WTC11 (cell line): ENCODE results near the gene COMMD6. TPM values are rescaled to one million over a fixed set of nuclear protein-coding genes. Genes with fewer than 3 reads are reported as not detected.

Experiments
- ATF1 ChIP-seq: sonication (generic); formaldehyde crosslinking; IDR thresholded peaks from 2 replicates; pipeline ENCODE4 v1.8.1; 2023; ENCODE audit warnings: mild to moderate bottlenecking, moderate library complexity, missing genetic modification reagents
- CBFB ChIP-seq: sonication (generic); formaldehyde crosslinking; IDR thresholded peaks from 2 replicates; pipeline ENCODE4 v1.8.1; 2022; ENCODE audit warnings: mild to moderate bottlenecking, low read depth, missing genetic modification reagents
- ESRRA ChIP-seq: sonication (generic); formaldehyde crosslinking; IDR thresholded peaks from 2 replicates; pipeline ENCODE4 v1.8.1; 2022; ENCODE audit warnings: mild to moderate bottlenecking, missing genetic modification reagents, borderline replicate concordance
- GABPB1 ChIP-seq: sonication (generic); formaldehyde crosslinking; IDR thresholded peaks from 2 replicates; pipeline ENCODE4 v1.8.1; 2023; ENCODE audit warnings: mild to moderate bottlenecking, missing genetic modification reagents
- GRHL2 ChIP-seq: fragments of 250-450 bp; sonication (Bioruptor Pico); IDR thresholded peaks from 2 replicates; pipeline ENCODE4 v1.8.0; 2022; ENCODE audit warnings: mild to moderate bottlenecking, moderate library complexity; ENCODE audit not compliant: insufficient replicate concordance, severe bottlenecking
- HMGA2 ChIP-seq: fragments of 250-450 bp; sonication (Bioruptor Pico); IDR thresholded peaks from 2 replicates; pipeline ENCODE4 v1.4.0; 2021; ENCODE audit warnings: mild to moderate bottlenecking, moderate library complexity
- JUN ChIP-seq: sonication (generic); formaldehyde crosslinking; IDR thresholded peaks from 2 replicates; pipeline ENCODE4 v1.8.0; 2023; ENCODE audit warnings: mild to moderate bottlenecking, missing genetic modification reagents
- KAT7 ChIP-seq: sonication (generic); formaldehyde crosslinking; IDR thresholded peaks from 2 replicates; pipeline ENCODE4 v1.8.1; 2023; ENCODE audit warnings: missing genetic modification reagents, mild to moderate bottlenecking, borderline replicate concordance
- MXD4 ChIP-seq: fragments of 250-450 bp; sonication (Bioruptor Pico); IDR thresholded peaks from 2 replicates; pipeline ENCODE4 v1.8.0; 2021; ENCODE audit warnings: mild to moderate bottlenecking, moderate library complexity, borderline replicate concordance
- NFE2L1 ChIP-seq: sonication (generic); formaldehyde crosslinking; IDR thresholded peaks from 2 replicates; pipeline ENCODE4 v1.8.1; 2023; ENCODE audit warnings: missing genetic modification reagents
- NR1H2 ChIP-seq: sonication (generic); formaldehyde crosslinking; IDR thresholded peaks from 2 replicates; pipeline ENCODE4 v1.9.0; 2021; ENCODE audit warnings: mild to moderate bottlenecking, moderate library complexity, missing genetic modification reagents
- NR3C1 ChIP-seq: sonication (generic); formaldehyde crosslinking; conservative IDR thresholded peaks from 2 replicates; pipeline ENCODE4 v1.8.1; 2023; ENCODE audit warnings: low read depth, mild to moderate bottlenecking, missing genetic modification reagents
- RELA ChIP-seq: sonication (generic); formaldehyde crosslinking; IDR thresholded peaks from 2 replicates; pipeline ENCODE4 v1.8.1; 2022; ENCODE audit warnings: missing genetic modification reagents, mild to moderate bottlenecking, borderline replicate concordance
- SMAD3 ChIP-seq: sonication (generic); formaldehyde crosslinking; IDR thresholded peaks from 2 replicates; pipeline ENCODE4 v1.8.0; 2022; ENCODE audit warnings: missing genetic modification reagents, mild to moderate bottlenecking, borderline replicate concordance
- SMAD4 ChIP-seq: sonication (generic); formaldehyde crosslinking; IDR thresholded peaks from 2 replicates; pipeline ENCODE4 v1.8.0; 2022; ENCODE audit warnings: mild to moderate bottlenecking, missing genetic modification reagents
- TP53 ChIP-seq: sonication (generic); formaldehyde crosslinking; IDR thresholded peaks from 2 replicates; pipeline ENCODE4 v1.8.1; 2023; ENCODE audit warnings: mild to moderate bottlenecking, missing genetic modification reagents
- ZNF138 ChIP-seq: sonication (generic); formaldehyde crosslinking; conservative IDR thresholded peaks from 2 replicates; pipeline ENCODE4 v1.8.1; 2022; ENCODE audit warnings: mild to moderate bottlenecking, moderate library complexity, missing genetic modification reagents
- ZNF232 ChIP-seq: sonication (generic); formaldehyde crosslinking; IDR thresholded peaks from 2 replicates; pipeline ENCODE4 v1.8.0; 2022; ENCODE audit warnings: mild to moderate bottlenecking, missing genetic modification reagents
- ZNF263 ChIP-seq: sonication (generic); formaldehyde crosslinking; IDR thresholded peaks from 2 replicates; pipeline ENCODE4 v1.8.1; 2022; ENCODE audit warnings: low read depth, mild to moderate bottlenecking, moderate library complexity, missing genetic modification reagents
- ZNF317 ChIP-seq: sonication (generic); formaldehyde crosslinking; IDR thresholded peaks from 2 replicates; pipeline ENCODE4 v1.8.1; 2023; ENCODE audit warnings: low read depth, mild to moderate bottlenecking, moderate library complexity, missing genetic modification reagents, borderline replicate concordance
- ZNF671 ChIP-seq: fragments of 250-450 bp; sonication (Bioruptor Pico); IDR thresholded peaks from 2 replicates; pipeline ENCODE4 v1.8.0; 2021; ENCODE audit warnings: mild to moderate bottlenecking
- total RNA-seq: library from RNA; stranded (reverse); gene quantifications from 3 replicates; pipeline ENCODE4 v1.2.3, GENCODE V29; 2021
- TF ChIP-seq, protein P1 (sequence below): sonication (generic); formaldehyde crosslinking; IDR thresholded peaks from 2 replicates; pipeline ENCODE4 v1.8.0; 2022; ENCODE audit warnings: mild to moderate bottlenecking, missing genetic modification reagents
- TF ChIP-seq, protein P2 (sequence below): sonication (generic); formaldehyde crosslinking; IDR thresholded peaks from 2 replicates; pipeline ENCODE4 v1.8.0; 2023; ENCODE audit warnings: mild to moderate bottlenecking, missing genetic modification reagents
- TF ChIP-seq, protein P3 (sequence below): sonication (generic); formaldehyde crosslinking; IDR thresholded peaks from 2 replicates; pipeline ENCODE4 v1.8.0; 2022; ENCODE audit warnings: mild to moderate bottlenecking, missing genetic modification reagents
- TF ChIP-seq, protein P4 (sequence below): fragments of 250-450 bp; sonication (Bioruptor Pico); IDR thresholded peaks from 2 replicates; pipeline ENCODE4 v2.1.2; 2022; ENCODE audit warnings: mild to moderate bottlenecking, moderate library complexity
- TF ChIP-seq, protein P5 (sequence below): sonication (generic); formaldehyde crosslinking; IDR thresholded peaks from 2 replicates; pipeline ENCODE4 v1.8.1; 2023; ENCODE audit warnings: mild to moderate bottlenecking, moderate library complexity, missing genetic modification reagents
- TF ChIP-seq, protein P6 (sequence below): sonication (generic); formaldehyde crosslinking; conservative IDR thresholded peaks from 2 replicates; pipeline ENCODE4 v1.8.1; 2022; ENCODE audit warnings: mild to moderate bottlenecking, missing genetic modification reagents
- TF ChIP-seq, protein P7 (sequence below): sonication (generic); formaldehyde crosslinking; IDR thresholded peaks from 2 replicates; pipeline ENCODE4 v1.8.1; 2022; ENCODE audit warnings: mild to moderate bottlenecking, missing genetic modification reagents, moderate library complexity, borderline replicate concordance

COMMD6 gene
- total RNA-seq, 1 experiment from 2014 or later, result 94.6 TPM

DNA sequence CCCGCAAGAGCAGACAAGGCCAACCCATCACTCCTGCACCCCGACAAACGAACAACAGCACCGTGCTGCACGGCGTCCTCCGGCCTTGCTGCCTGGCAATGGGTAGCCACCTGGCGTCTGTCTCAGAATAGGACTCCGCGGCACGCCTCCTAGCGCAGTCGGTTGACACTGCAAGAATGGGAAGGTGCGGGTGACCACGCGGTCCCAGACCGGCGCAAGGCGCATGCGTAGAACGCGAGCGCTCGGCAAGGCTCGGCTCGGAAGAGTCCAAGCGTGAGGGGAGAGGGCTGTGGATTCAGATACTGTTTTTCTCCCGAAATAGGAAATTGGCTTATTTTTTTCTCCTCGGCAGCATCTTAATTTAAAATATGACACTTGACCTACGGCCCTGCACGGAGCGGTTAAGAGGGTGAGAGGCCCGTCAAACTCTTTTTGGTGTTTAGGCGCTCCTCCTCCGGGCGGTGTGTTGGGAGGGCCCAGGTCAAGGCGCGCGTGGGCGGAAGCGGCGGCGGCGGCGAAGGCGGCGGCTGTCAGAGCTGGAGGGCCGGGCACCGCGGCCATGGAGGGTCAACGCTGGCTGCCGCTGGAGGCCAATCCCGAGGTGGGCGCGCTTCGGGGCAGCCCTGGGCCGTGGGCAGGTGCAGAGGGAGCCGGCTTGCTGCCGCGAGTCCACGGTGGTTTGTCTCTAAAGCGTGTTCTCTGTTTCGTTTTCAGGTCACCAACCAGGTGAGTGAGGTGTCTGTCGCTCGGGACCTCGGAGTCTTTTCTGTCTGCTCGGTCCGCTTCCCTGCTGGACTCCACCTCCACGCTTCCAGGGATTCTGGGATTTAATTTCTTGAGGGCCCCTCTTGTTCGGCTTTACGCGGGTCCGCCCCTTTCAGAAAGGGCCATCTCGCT, 11.9 kb upstream of the COMMD6 start, which contains the start of gene UCHL3 (continued):
- TF ChIP-seq GABPB1 (CRISPR knock-in tag) (peak; percentile 21), SMAD3 (CRISPR knock-in tag) (peak; percentile 33; the same call in 1 of the 2 replicates), GRHL2 (CRISPR knock-in tag) (no peak), ESRRA (CRISPR knock-in tag) (no peak), ATF1 (CRISPR knock-in tag) (no peak), NFE2L1 (CRISPR knock-in tag) (0 out of 2 replicates have a peak, but pooled peaks have one; percentile 8), MXD4 (CRISPR knock-in tag) (no peak), TP53 (CRISPR knock-in tag) (peak; percentile 73; the same call in 1 of the 2 replicates), ZNF671 (CRISPR knock-in tag) (no peak), ZNF263 (CRISPR knock-in tag) (no peak), KAT7 (CRISPR knock-in tag) (0 out of 2 replicates have a peak, but pooled peaks have one; percentile 75), ZNF232 (CRISPR knock-in tag) (peak; percentile 76), RELA (no peak), JUN (CRISPR knock-in tag) (no peak), ZNF317 (CRISPR knock-in tag) (no peak), NR1H2 (CRISPR knock-in tag) (no peak), NR3C1 (peak; percentile 84; the same call in 1 of the 2 replicates), SMAD4 (CRISPR knock-in tag) (no peak), ZNF138 (CRISPR knock-in tag) (0 out of 2 replicates have a peak, but pooled peaks have one; percentile 25), CBFB (no peak; the same call in 1 of the 2 replicates), HMGA2 (CRISPR knock-in tag) (no peak)
- TF ChIP-seq, protein P1, sequence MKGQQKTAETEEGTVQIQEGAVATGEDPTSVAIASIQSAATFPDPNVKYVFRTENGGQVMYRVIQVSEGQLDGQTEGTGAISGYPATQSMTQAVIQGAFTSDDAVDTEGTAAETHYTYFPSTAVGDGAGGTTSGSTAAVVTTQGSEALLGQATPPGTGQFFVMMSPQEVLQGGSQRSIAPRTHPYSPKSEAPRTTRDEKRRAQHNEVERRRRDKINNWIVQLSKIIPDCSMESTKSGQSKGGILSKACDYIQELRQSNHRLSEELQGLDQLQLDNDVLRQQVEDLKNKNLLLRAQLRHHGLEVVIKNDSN (CRISPR knock-in tag), result peak; percentile 71
- TF ChIP-seq, protein P2, sequence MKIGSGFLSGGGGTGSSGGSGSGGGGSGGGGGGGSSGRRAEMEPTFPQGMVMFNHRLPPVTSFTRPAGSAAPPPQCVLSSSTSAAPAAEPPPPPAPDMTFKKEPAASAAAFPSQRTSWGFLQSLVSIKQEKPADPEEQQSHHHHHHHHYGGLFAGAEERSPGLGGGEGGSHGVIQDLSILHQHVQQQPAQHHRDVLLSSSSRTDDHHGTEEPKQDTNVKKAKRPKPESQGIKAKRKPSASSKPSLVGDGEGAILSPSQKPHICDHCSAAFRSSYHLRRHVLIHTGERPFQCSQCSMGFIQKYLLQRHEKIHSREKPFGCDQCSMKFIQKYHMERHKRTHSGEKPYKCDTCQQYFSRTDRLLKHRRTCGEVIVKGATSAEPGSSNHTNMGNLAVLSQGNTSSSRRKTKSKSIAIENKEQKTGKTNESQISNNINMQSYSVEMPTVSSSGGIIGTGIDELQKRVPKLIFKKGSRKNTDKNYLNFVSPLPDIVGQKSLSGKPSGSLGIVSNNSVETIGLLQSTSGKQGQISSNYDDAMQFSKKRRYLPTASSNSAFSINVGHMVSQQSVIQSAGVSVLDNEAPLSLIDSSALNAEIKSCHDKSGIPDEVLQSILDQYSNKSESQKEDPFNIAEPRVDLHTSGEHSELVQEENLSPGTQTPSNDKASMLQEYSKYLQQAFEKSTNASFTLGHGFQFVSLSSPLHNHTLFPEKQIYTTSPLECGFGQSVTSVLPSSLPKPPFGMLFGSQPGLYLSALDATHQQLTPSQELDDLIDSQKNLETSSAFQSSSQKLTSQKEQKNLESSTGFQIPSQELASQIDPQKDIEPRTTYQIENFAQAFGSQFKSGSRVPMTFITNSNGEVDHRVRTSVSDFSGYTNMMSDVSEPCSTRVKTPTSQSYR (CRISPR knock-in tag), result no peak
- TF ChIP-seq, protein P3, sequence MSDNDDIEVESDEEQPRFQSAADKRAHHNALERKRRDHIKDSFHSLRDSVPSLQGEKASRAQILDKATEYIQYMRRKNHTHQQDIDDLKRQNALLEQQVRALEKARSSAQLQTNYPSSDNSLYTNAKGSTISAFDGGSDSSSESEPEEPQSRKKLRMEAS (CRISPR knock-in tag), result peak; percentile 98
- TF ChIP-seq, protein P4, sequence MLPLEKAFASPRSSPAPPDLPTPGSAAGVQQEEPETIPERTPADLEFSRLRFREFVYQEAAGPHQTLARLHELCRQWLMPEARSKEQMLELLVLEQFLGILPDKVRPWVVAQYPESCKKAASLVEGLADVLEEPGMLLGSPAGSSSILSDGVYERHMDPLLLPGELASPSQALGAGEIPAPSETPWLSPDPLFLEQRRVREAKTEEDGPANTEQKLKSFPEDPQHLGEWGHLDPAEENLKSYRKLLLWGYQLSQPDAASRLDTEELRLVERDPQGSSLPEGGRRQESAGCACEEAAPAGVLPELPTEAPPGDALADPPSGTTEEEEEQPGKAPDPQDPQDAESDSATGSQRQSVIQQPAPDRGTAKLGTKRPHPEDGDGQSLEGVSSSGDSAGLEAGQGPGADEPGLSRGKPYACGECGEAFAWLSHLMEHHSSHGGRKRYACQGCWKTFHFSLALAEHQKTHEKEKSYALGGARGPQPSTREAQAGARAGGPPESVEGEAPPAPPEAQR (CRISPR knock-in tag), result no peak
- TF ChIP-seq, protein P5, sequence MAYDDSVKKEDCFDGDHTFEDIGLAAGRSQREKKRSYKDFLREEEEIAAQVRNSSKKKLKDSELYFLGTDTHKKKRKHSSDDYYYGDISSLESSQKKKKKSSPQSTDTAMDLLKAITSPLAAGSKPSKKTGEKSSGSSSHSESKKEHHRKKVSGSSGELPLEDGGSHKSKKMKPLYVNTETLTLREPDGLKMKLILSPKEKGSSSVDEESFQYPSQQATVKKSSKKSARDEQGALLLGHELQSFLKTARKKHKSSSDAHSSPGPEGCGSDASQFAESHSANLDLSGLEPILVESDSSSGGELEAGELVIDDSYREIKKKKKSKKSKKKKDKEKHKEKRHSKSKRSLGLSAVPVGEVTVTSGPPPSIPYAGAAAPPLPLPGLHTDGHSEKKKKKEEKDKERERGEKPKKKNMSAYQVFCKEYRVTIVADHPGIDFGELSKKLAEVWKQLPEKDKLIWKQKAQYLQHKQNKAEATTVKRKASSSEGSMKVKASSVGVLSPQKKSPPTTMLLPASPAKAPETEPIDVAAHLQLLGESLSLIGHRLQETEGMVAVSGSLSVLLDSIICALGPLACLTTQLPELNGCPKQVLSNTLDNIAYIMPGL (CRISPR knock-in tag), result peak; percentile 34; the same call in 1 of the 2 replicates
- TF ChIP-seq, protein P6, sequence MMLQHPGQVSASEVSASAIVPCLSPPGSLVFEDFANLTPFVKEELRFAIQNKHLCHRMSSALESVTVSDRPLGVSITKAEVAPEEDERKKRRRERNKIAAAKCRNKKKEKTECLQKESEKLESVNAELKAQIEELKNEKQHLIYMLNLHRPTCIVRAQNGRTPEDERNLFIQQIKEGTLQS (CRISPR knock-in tag), result no peak
- TF ChIP-seq, protein P7, sequence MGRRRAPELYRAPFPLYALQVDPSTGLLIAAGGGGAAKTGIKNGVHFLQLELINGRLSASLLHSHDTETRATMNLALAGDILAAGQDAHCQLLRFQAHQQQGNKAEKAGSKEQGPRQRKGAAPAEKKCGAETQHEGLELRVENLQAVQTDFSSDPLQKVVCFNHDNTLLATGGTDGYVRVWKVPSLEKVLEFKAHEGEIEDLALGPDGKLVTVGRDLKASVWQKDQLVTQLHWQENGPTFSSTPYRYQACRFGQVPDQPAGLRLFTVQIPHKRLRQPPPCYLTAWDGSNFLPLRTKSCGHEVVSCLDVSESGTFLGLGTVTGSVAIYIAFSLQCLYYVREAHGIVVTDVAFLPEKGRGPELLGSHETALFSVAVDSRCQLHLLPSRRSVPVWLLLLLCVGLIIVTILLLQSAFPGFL (CRISPR knock-in tag), result no peak; the same call in 1 of the 2 replicates
